AG09319 (cell line): ENCODE measurements around the gene SYNJ2.
"Not testable (repeated sequence)": the region's sequence is repeated elsewhere in the genome, so short reads cannot be mapped to it uniquely, and the experiment has no call there.

ENCODE experiments used
- DNase-seq: peaks from one replicate; pipeline ENCODE4 v3.0.0-alpha.2; 2010; ENCODE audit warnings: low read depth; ENCODE audit errors: extremely low read depth
- TF ChIP-seq, protein P1 (sequence below): IDR thresholded peaks from 2 replicates; pipeline ENCODE4 v1.5.1; 2011; ENCODE audit warnings: low read depth, mild to moderate bottlenecking, inconsistent platforms, low read length, moderate library complexity

The SYNJ2 gene

DNA sequence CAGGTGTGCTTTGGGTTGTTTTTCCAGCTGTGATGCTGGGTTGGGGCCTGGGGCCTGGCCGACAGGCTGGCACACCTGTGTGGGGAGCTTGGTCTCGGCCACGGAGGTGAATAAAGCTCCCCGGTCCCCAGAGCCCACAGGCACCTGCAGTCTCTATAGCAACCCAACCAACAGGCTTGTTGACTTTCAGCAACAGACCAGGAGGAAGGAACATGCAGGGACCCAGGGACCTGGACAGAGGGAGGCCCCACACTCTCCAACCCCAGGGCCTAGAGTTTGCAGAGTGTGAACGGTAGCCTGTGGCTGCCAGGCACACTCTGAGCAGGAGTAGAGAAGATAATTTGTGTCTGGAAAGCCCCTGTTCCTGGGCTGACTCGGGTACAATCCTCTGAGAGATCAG, 14.6 kb upstream of the SYNJ2 start:
- no peak for DNase-seq
- TF ChIP-seq, protein P1, sequence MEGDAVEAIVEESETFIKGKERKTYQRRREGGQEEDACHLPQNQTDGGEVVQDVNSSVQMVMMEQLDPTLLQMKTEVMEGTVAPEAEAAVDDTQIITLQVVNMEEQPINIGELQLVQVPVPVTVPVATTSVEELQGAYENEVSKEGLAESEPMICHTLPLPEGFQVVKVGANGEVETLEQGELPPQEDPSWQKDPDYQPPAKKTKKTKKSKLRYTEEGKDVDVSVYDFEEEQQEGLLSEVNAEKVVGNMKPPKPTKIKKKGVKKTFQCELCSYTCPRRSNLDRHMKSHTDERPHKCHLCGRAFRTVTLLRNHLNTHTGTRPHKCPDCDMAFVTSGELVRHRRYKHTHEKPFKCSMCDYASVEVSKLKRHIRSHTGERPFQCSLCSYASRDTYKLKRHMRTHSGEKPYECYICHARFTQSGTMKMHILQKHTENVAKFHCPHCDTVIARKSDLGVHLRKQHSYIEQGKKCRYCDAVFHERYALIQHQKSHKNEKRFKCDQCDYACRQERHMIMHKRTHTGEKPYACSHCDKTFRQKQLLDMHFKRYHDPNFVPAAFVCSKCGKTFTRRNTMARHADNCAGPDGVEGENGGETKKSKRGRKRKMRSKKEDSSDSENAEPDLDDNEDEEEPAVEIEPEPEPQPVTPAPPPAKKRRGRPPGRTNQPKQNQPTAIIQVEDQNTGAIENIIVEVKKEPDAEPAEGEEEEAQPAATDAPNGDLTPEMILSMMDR = no peak

DNA sequence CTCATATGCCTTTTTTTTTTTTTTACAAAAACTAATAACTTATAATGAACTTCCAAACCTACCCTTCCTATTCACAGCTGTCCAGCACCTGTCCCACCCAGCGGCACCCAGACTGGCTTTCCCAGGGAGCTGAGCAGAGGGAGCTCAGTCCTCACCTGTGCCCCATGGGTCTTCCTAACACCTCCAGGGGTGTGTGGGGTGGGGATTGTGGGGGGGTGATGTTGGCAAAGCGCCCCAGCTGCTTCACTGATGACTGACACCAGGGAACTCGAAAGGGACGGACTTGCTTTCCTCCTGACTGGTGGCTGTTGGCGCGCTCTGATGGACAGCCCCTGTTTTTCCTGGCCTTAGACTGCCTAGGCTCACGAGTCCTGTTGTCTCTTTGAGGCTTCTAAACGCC, 14.2 kb upstream of the SYNJ2 start:
- TF ChIP-seq, protein P1 = no peak
- no peak for DNase-seq

DNA sequence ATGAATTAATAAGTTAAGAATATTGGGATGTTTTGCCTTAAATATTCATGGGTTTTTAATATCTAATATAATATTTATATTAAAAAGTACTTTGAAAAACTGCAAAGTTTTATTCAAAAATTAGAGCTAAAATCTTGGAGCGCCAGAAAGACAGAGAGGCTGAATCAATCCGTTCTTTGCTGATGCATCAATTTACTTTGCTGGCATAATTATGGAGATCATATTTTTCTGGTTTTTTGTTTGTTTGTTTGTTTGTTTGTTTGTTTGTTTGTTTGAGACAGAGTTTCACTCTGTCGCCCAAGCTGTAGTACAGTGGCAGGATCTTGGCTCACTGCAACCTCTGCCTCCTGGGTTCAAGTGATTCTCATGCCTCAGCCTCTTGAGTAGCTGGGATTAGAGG, 9.5 kb upstream of the SYNJ2 start:
- not testable (repeated sequence) for DNase-seq

DNA sequence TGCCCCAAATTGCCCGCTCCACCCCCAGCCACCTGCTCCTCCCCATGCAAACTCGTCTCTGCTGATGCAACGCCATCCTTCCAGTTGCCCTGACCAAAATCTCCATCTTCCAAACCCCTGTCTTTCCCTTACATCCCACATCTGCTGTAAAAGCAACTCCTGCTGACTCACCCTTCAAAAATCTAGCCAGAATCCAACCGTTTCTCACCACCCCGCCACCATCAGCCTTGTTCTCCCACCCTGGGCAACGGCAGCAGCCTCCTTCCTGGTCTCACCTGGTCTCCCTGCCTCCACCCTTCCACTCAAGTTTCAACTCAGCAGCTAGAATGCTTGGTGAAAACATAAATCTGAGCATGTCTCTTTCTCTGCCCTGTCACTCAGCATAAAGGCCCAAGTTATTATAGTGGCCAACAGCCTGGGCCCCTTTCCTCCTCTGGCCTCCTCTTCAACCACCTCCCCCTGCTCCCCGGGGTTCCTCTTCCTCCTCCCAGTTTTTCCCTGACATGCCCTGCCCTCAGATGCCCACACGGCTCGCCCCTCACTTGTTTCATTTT, 7.2 kb upstream of the SYNJ2 start:
- TF ChIP-seq, protein P1 = no peak
- DNase-seq = no peak

DNA sequence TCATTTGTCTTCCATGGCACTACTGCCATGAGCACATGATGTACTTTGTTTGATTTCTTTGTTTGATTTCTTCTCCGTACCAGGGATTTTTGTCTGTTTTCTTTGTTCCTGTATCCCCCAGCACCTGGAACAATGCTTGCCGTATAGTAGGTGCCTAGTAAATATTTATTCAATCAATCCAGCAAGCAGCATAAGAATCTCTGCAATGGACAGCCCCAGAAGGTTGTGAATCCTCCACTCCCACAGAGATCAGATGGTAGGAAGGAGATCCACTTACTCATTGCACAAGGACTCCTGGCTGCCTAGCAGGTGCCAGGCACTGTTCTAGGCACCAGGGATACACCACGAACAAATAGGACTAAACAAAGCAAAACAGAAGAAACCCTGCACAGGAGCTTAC, 6.7 kb upstream of the SYNJ2 start:
- TF ChIP-seq, protein P1 = no peak

DNA sequence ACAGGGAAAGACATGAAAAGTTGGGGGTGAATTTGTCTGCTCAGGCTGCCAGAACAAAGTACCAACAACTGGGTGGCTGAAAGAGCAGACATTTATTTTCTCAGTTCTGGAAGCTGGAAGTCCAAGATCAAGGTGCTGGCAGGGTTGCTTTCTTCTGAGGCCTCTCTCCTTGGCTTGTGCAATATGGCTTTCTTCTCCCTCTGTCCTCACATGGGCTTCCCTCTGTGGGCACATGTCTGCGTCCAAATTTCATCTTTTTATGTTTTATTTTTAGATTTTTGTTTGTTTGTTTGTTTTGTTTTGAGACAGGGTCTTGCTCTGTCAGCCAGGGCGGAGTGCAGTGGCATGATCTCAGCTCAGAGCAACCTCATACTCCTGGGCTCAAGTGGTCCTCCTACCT, 6.2 kb upstream of the SYNJ2 start:
- TF ChIP-seq, protein P1 = no peak
- DNase-seq = no peak

More for the DNA sequence above, 6.7 kb upstream of the SYNJ2 start:
- DNase-seq = no peak

DNA sequence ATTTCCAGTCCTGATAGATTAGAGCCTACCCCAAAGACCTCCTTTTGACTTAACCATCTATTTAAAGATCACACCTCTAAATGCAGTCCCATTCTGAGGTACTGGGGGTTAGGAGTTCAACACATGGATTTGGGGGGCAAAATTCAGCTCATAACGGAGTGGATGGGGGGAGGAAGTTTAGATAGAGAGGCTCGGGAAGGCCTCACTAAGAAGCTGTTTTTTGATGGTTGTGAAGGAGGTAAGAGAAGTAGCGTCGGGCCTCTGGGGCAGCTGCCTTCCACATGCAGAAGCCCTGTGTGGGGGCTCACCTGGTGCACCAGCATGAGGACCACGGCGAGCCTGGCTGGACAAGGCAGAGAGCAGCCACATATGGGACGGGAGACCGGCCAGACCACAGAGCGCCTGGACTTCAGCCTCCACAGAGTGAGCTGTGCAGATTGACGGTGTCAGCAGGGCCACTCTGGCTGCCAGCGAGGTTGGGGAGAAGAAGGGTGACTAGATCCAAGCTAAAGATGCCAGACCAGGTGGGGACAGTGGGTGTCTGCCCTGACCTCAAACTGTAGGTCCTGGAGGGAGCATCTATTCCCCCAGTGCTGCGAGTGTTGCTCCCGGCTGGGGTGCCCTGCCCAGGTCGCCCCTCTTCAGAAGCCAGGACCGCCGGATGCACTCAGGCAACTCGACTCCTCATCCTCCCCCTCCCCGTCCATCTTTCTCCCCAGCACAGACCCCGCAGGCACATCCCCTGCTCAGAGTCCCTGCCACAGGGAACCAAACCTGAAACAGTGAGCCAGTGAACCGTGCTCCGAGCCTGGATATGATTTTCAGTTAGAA, 5.1 kb upstream of the SYNJ2 start:
- TF ChIP-seq, protein P1 = no peak
- DNase-seq = no peak
